Measurements from ENCODE around the gene COX19. TPM values are rescaled to one million over a fixed set of nuclear protein-coding genes. Genes with fewer than 3 reads are reported as not detected.

COX19 gene
- total and polyA plus RNA-seq, 2 donors (not counting 1 experiment from before 2014, with no cell fraction given) = 14.7 to 38.3 TPM

- Histone ChIP-seq H3K4me2 (replicated peaks; ENCODE audit: low read depth, low read length, poor library complexity, severe bottlenecking) (no peak overlapping the region), H3K9me3 (ENCODE audit: control extremely low read depth in 1 of 3, control insufficient read depth in 2 of 3, insufficient read depth in 1 of 3, low read length in 2 of 3) (peaks cover 0 to 11% (median 0%) of the 10 kb centered on the region in 3 donors), H2AFZ (ENCODE audit: insufficient read depth, low read depth, low read length, poor library complexity, severe bottlenecking) (no peak overlapping the region), H3K27me3 (replicated peaks in 1 of 4; ENCODE audit: control extremely low read depth in 1 of 4, control insufficient read depth in 3 of 4, insufficient read depth in 4 of 4, low read length in 3 of 4) (peaks cover 0 to 3% (median 0%) of the 10 kb centered on the region in 4 experiments), H4K20me1 (ENCODE audit: control insufficient read depth, insufficient read depth, low read length, poor library complexity, severe bottlenecking) (peaks cover 3% of the 10 kb centered on the region), H3K9ac (ENCODE audit: low read length) (no peak overlapping the region), H3K4me3 (ENCODE audit: control extremely low read depth in 1 of 5, extremely low read depth in 1 of 5, insufficient read depth in 1 of 5, low read depth in 2 of 5, low read length in 4 of 5) (no peak overlapping the region), H3K4me1 (ENCODE audit: control insufficient read depth in 2 of 2, insufficient read depth in 2 of 2, low read length in 2 of 2) (peaks cover 3 to 5% of the 10 kb centered on the region in 2 donors), H3K79me2 (ENCODE audit: control insufficient read depth, insufficient read depth, low read length) (no peaks in the 10 kb centered on the region), H3K27ac (ENCODE audit: low read length in 2 of 2) (no peak overlapping the region), H3K36me3 (replicated peaks in 1 of 2; ENCODE audit: control extremely low read depth in 1 of 2, control insufficient read depth in 1 of 2, extremely low read depth in 1 of 2, insufficient read depth in 2 of 2, low read length in 1 of 2) (no peaks in the 10 kb centered on the region)
- no peak for DNase-seq
- TF ChIP-seq EZH2 (IDR thresholded peaks at IDR 0.05; ENCODE audit: borderline replicate concordance, insufficient read depth, low read depth, low read length, poor library complexity, severe bottlenecking) = no peak
- no peak for TF ChIP-seq CTCF (IDR thresholded peaks at IDR 0.05)
- no peaks in the 10 kb centered on the region for H3K9me3 Mint-ChIP-seq (ENCODE audit: insufficient read depth)
- WGBS (ENCODE audit: insufficient coverage) = 68% methylated on average over 15 of the region's 15 CpGs
- no peaks in the 10 kb centered on the region for H3K27me3 Mint-ChIP-seq
- peaks cover 2% of the 10 kb centered on the region for H3K4me1 Mint-ChIP-seq
- CTCF ChIA-PET = no interaction called here
- POLR2A ChIA-PET = no interaction called here
- H3K4me3 Mint-ChIP-seq = no peak overlapping the region
- H3K27ac Mint-ChIP-seq = no peak overlapping the region
- ATAC-seq (ENCODE audit: low read depth) = no peak
- intact Hi-C loops (cut with micrococcal nuclease) = loop anchor here (5.0 to 10.0 kb wide), 2 partner anchors 157 to 195 kb away; a partner anchor contains a TSS
Measured at GRCh38 chr7:979886-980571, 4.7 kb upstream of the COX19 start.

GRCh38 chr7:979151-979550 is 3.8 kb upstream of the COX19 start:
- intact Hi-C loops (cut with micrococcal nuclease) = loop anchor here (5.0 to 10.0 kb wide), 2 partner anchors 158 to 194 kb away; a partner anchor contains a TSS
- 92% methylated on average over 14 of the region's 16 CpGs for WGBS (ENCODE audit: insufficient coverage)
- CTCF ChIA-PET = interaction anchor here (0.9 to 1.9 kb wide), 3 partner anchors 14 to 198 kb away, joined by 3 to 15 read pairs (median 3); no protein-coding TSS in a partner anchor

More at GRCh38 chr7:979151-979550, 3.8 kb upstream of the COX19 start:
- Histone ChIP-seq H3K79me2 (ENCODE audit: control insufficient read depth, insufficient read depth, low read length) (peaks cover 8% of the 10 kb centered on the region), H3K36me3 (replicated peaks in 1 of 2; ENCODE audit: control extremely low read depth in 1 of 2, control insufficient read depth in 1 of 2, extremely low read depth in 1 of 2, insufficient read depth in 2 of 2, low read length in 1 of 2) (no peaks in the 10 kb centered on the region), H3K27me3 (replicated peaks in 1 of 4; ENCODE audit: control extremely low read depth in 1 of 4, control insufficient read depth in 3 of 4, insufficient read depth in 4 of 4, low read length in 3 of 4) (peaks cover 0 to 3% (median 0%) of the 10 kb centered on the region in 4 experiments), H2AFZ (ENCODE audit: insufficient read depth, low read depth, low read length, poor library complexity, severe bottlenecking) (no peak overlapping the region), H3K9me3 (ENCODE audit: control extremely low read depth in 1 of 3, control insufficient read depth in 2 of 3, insufficient read depth in 1 of 3, low read length in 2 of 3) (peaks cover 0 to 11% (median 0%) of the 10 kb centered on the region in 3 donors), H3K4me3 (ENCODE audit: control extremely low read depth in 1 of 5, extremely low read depth in 1 of 5, insufficient read depth in 1 of 5, low read depth in 2 of 5, low read length in 4 of 5) (no peak overlapping the region), H3K9ac (ENCODE audit: low read length) (no peak overlapping the region), H3K27ac (ENCODE audit: low read length in 2 of 2) (no peak overlapping the region), H3K4me2 (replicated peaks; ENCODE audit: low read depth, low read length, poor library complexity, severe bottlenecking) (no peak overlapping the region), H4K20me1 (ENCODE audit: control insufficient read depth, insufficient read depth, low read length, poor library complexity, severe bottlenecking) (peaks cover 12% of the 10 kb centered on the region), H3K4me1 (ENCODE audit: control insufficient read depth in 2 of 2, insufficient read depth in 2 of 2, low read length in 2 of 2) (peaks cover 6 to 13% of the 10 kb centered on the region in 2 donors)
- Mint-ChIP-seq H3K4me3 (no peak overlapping the region), H3K27me3 (no peaks in the 10 kb centered on the region), H3K9me3 (ENCODE audit: insufficient read depth) (no peaks in the 10 kb centered on the region), H3K4me1 (peaks cover 10% of the 10 kb centered on the region), H3K27ac (no peak overlapping the region)
- DNase-seq (no peak), ATAC-seq (ENCODE audit: low read depth) (no peak)
- TF ChIP-seq CTCF (IDR thresholded peaks at IDR 0.05) (no peak), EZH2 (IDR thresholded peaks at IDR 0.05; ENCODE audit: borderline replicate concordance, insufficient read depth, low read depth, low read length, poor library complexity, severe bottlenecking) (no peak)
- POLR2A ChIA-PET = interaction anchor here (0.7 kb wide), 1 partner anchor 107 kb away, joined by 3 read pairs; no protein-coding TSS in a partner anchor

Data from B cell (primary cell).